Osteoblast (primary cell): ENCODE measurements around the gene TMCO6. TPM values are rescaled to one million over a fixed set of nuclear protein-coding genes. Genes with fewer than 3 reads are reported as not detected.

Experiments used
- DNase-seq: peaks from one replicate; pipeline ENCODE4 v3.0.0; 2011; ENCODE audit warnings: low spot score, mixed read lengths; ENCODE audit not compliant: insufficient read length; ENCODE audit errors: missing footprints
- H2AFZ ChIP-seq: 2 replicates; pipeline ENCODE4 v1.6.0; 2011; ENCODE audit warnings: mild to moderate bottlenecking, low read length
- H3K27ac ChIP-seq: 2 replicates; pipeline ENCODE4 v1.5.1; 2011; ENCODE audit warnings: mild to moderate bottlenecking, low read depth, low read length, moderate library complexity
- H3K27me3 ChIP-seq: 2 replicates; pipeline ENCODE4 v1.6.0; 2012; ENCODE audit warnings: mild to moderate bottlenecking, control low read depth, inconsistent platforms, low read length, moderate library complexity; ENCODE audit not compliant: insufficient read depth
- H3K36me3 ChIP-seq: 2 replicates; pipeline ENCODE4 v1.5.1; 2011; ENCODE audit warnings: mild to moderate bottlenecking, low read length, control low read depth, moderate library complexity; ENCODE audit not compliant: insufficient read depth
- H3K4me1 ChIP-seq: 2 replicates; pipeline ENCODE4 v1.5.1; 2011; ENCODE audit warnings: mild to moderate bottlenecking, low read length, control low read depth, moderate library complexity; ENCODE audit not compliant: insufficient read depth
- H3K4me2 ChIP-seq: 2 replicates; pipeline ENCODE4 v1.6.0; 2011; ENCODE audit warnings: mild to moderate bottlenecking, low read length; ENCODE audit not compliant: insufficient read depth
- H3K4me3 ChIP-seq: fragments of 200-600 bp; sonication (generic); 3 replicates; pipeline ENCODE4 v1.5.1; 2012; ENCODE audit warnings: mild to moderate bottlenecking, low read length, inconsistent platforms; ENCODE audit not compliant: insufficient read depth
- H3K79me2 ChIP-seq: 2 replicates; pipeline ENCODE4 v1.6.0; 2012; ENCODE audit warnings: mild to moderate bottlenecking, low read length, control low read depth, inconsistent platforms; ENCODE audit not compliant: insufficient read depth
- H3K9me3 ChIP-seq: 2 replicates; pipeline ENCODE4 v1.5.1; 2011; ENCODE audit warnings: low read depth, low read length, control low read depth
- H4K20me1 ChIP-seq: 2 replicates; pipeline ENCODE4 v1.6.0; 2012; ENCODE audit warnings: mild to moderate bottlenecking, low read length, control low read depth; ENCODE audit not compliant: insufficient read depth
- CTCF ChIP-seq: IDR thresholded peaks from 2 replicates; pipeline ENCODE4 v1.5.1; 2011; ENCODE audit warnings: mild to moderate bottlenecking, low read depth, low read length, moderate library complexity; ENCODE audit errors: extremely low read depth
- total RNA-seq: library from RNA; depleted of rRNA; stranded (reverse); fragments of >200 nt; gene quantifications from 2 replicates; pipeline ENCODE4 v1.2.3, GENCODE V29; 2012

Gene TMCO6
- total RNA-seq, 1 donor = 8.3 TPM

DNA sequence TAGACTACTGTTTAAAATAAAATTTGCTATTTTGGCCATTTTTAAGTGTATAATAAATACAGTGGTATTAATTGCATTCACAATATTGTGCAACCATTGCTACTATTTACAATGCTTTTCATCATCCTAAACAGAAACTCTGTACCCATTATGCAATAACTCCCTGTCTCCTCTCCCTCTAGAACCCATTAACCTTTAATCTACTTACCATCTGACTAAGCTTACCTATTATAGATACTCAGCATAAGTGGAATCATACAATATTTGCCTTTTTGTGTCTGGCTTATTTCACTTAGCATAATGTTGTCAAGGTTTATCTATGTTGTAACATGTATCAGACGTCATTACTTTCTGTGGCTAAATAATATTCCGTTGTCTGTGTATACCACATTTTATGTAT, 32.2 kb upstream of the TMCO6 start:
- Histone ChIP-seq H3K4me1 (peaks cover 17% of the 10 kb centered on the region), H3K79me2 (no peaks in the 10 kb centered on the region), H3K4me2 (no peak overlapping the region), H3K36me3 (no peaks in the 10 kb centered on the region), H2AFZ (no peak overlapping the region), H4K20me1 (no peaks in the 10 kb centered on the region), H3K27ac (no peak overlapping the region), H3K27me3 (no peaks in the 10 kb centered on the region), H3K9me3 (no peaks in the 10 kb centered on the region), H3K4me3 (no peak overlapping the region)
- no peak for TF ChIP-seq CTCF
- DNase-seq = no peak

- DNase-seq = no peak
- H3K4me1 ChIP-seq = peaks cover 18% of the 10 kb centered on the region
- H3K79me2 ChIP-seq = no peaks in the 10 kb centered on the region
- no peak for TF ChIP-seq CTCF
- no peaks in the 10 kb centered on the region for H4K20me1 ChIP-seq
- no peaks in the 10 kb centered on the region for H3K27me3 ChIP-seq
- no peak overlapping the region for H3K27ac ChIP-seq
- H3K36me3 ChIP-seq = no peaks in the 10 kb centered on the region
- no peak overlapping the region for H3K4me2 ChIP-seq
- H3K4me3 ChIP-seq = no peak overlapping the region
- H2AFZ ChIP-seq = peak overlapping the region; percentile 60
- H3K9me3 ChIP-seq = no peaks in the 10 kb centered on the region
Observed at GRCh38 chr5:140608722-140609121, 30.5 kb upstream of the TMCO6 start.

DNA sequence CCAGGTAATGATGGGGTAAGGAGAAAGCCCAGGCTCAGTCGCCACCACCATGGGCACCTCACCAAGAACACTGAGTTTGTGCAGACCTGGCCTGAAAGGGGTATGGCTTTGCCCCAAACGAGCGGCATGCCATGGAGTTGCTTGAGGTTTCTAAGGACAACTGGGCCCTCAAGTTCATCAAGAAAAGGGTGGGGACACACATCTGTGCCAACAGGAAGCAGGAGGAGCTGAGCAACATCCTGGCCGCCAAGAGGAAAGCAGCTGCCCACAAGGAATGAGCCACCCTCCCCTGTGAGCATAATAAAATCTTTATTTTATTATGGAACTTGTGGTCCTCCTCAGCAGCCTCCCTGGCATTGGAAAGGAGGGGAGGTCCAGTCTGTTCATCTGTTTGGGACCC, 30.1 kb upstream of the TMCO6 start:
- Histone ChIP-seq H3K27ac (no peak overlapping the region), H3K9me3 (no peaks in the 10 kb centered on the region), H2AFZ (peak overlapping the region; percentile 60), H3K27me3 (no peaks in the 10 kb centered on the region), H3K4me1 (peaks cover 18% of the 10 kb centered on the region), H3K36me3 (no peaks in the 10 kb centered on the region), H3K79me2 (no peaks in the 10 kb centered on the region), H4K20me1 (no peaks in the 10 kb centered on the region), H3K4me3 (no peak overlapping the region), H3K4me2 (peak overlapping the region; percentile 24)
- no peak for TF ChIP-seq CTCF
- DNase-seq = peak; percentile 50

DNA sequence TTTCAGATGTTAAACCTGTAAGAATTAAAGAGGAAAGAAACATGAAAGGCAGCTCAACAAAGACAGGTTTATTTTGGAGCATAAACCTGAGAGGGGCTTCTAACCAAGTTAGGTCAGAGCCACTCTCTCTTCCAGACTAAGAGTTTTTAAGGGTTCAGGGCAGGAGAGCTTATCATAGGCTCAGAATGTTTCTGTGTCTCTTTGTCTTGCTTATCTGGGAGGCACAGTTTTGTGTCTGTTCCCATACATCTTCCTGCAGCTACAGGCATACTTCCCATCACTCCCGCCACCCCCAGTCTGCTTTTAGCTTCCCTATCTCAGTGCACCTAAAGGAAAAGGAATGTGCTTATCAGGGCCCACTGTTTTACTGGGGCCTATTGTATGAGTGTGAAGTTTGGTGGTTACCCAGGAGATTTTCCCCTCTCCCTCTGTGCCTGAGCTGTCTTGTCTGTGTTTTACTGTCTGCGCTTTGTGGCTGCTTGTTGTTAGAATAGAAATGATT, 28.2 kb upstream of the TMCO6 start:
- Histone ChIP-seq H3K9me3 (no peaks in the 10 kb centered on the region), H4K20me1 (no peaks in the 10 kb centered on the region), H3K4me3 (no peak overlapping the region), H3K4me2 (no peak overlapping the region), H3K27me3 (no peaks in the 10 kb centered on the region), H3K4me1 (peaks cover 18% of the 10 kb centered on the region), H3K36me3 (no peaks in the 10 kb centered on the region), H2AFZ (no peak overlapping the region), H3K27ac (peak overlapping the region; percentile 38), H3K79me2 (no peaks in the 10 kb centered on the region)
- TF ChIP-seq CTCF = no peak
- DNase-seq = no peak
